ES-I3 (cell line): ENCODE data around the gene SPINT2.
"Not testable (repeated sequence)": the region's sequence is repeated elsewhere in the genome, so short reads cannot be mapped to it uniquely, and the experiment has no call there.

ENCODE experiments used
- H3K36me3 ChIP-seq: 2 replicates; pipeline ENCODE4 v1.6.1; 2013; ENCODE audit warnings: mild to moderate bottlenecking, low read length, control low read depth, moderate library complexity; ENCODE audit not compliant: insufficient read depth
- H3K4me1 ChIP-seq: 2 replicates; pipeline ENCODE4 v1.6.1; 2013; ENCODE audit warnings: mild to moderate bottlenecking, control low read depth, low read length; ENCODE audit not compliant: insufficient read depth
- H3K9ac ChIP-seq: 2 replicates; pipeline ENCODE4 v1.6.1; 2013; ENCODE audit warnings: low read depth, mild to moderate bottlenecking, low read length, moderate library complexity
- H3K9me3 ChIP-seq: 2 replicates; pipeline ENCODE4 v1.6.1; 2013; ENCODE audit warnings: mild to moderate bottlenecking, low read length, moderate library complexity; ENCODE audit not compliant: control insufficient read depth, insufficient read depth

SPINT2 gene

DNA sequence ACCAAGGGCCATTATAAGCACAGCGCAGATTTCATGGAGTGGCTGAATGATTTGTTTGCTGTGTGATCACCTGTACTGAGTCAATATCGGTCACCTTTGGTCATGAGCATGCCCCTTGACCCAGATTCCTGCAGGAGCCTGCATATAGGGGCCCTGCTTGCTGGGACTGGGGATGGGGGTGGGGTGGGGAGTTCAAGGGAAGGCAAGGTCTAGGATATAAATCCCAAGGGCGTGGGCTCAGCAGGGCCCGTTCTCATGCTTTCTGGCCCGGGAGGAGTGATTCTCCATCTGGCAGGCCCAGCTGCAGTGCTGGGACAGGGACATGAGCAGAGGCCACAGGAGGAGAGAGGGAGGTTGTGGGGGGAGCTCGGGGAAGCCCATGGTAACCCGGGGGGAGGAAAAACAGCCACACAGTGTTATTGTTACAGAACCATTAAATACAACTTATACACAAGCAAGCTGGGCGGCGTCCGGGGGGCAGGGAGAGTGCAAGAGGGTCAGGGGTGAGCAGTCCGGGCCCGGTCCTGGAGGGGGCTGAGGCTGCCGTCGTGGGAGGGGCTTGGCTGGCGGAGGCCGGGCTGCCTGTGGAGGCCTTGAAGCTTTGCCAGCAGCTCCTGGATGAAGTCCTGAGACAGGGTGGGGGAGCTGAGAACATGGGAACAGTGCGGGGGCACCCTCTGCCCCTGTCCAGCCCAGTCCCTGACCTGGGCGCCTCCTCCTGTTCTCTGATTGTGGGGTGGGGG, 13.4 kb upstream of the SPINT2 start:
- no peaks in the 10 kb centered on the region for H3K36me3 ChIP-seq
- H3K9me3 ChIP-seq: no peaks in the 10 kb centered on the region
- H3K4me1 ChIP-seq: peaks cover 29% of the 10 kb centered on the region
- peak overlapping the region; percentile 47; the same call in 1 of the 2 replicates for H3K9ac ChIP-seq

DNA sequence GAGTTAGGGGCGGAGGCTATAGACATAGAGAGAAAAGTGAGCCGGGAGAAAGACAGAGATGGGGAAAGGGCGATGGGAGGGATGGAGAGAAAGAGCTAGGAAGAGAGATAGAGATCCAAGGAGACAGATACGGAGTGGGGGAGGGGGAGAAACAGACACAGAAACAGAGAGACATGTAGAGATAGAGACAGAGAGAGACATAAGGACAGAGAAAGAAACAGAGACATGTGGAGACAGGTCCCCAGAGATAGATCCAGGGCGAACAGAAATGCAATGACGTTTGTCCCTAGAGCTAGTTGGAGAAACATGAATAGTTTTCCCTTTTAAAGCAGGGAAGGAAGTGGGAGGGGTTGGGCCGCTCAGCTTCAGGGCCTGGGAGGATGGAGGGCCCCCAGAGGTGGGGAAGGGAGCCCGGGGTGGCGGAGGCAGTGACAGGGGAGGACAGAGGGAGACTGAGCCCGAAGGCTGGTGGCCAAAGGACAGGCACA, 12.8 kb upstream of the SPINT2 start:
- Histone ChIP-seq H3K9me3 (no peaks in the 10 kb centered on the region), H3K4me1 (peaks cover 29% of the 10 kb centered on the region), H3K9ac (peak overlapping the region; percentile 47; the same call in 1 of the 2 replicates), H3K36me3 (no peaks in the 10 kb centered on the region)

GRCh38 chr19:38252385-38252784, 12.0 kb upstream of the SPINT2 start:
- H3K36me3 ChIP-seq: no peaks in the 10 kb centered on the region
- H3K9ac ChIP-seq: peak overlapping the region; percentile 44; the same call in 1 of the 2 replicates
- H3K9me3 ChIP-seq: no peaks in the 10 kb centered on the region
- H3K4me1 ChIP-seq: peaks cover 29% of the 10 kb centered on the region

GRCh38 chr19:38252941-38253691, 11.3 kb upstream of the SPINT2 start:
- peaks cover 29% of the 10 kb centered on the region for H3K4me1 ChIP-seq
- peak overlapping the region; percentile 44; the same call in 1 of the 2 replicates for H3K9ac ChIP-seq
- no peaks in the 10 kb centered on the region for H3K36me3 ChIP-seq
- no peaks in the 10 kb centered on the region for H3K9me3 ChIP-seq

DNA sequence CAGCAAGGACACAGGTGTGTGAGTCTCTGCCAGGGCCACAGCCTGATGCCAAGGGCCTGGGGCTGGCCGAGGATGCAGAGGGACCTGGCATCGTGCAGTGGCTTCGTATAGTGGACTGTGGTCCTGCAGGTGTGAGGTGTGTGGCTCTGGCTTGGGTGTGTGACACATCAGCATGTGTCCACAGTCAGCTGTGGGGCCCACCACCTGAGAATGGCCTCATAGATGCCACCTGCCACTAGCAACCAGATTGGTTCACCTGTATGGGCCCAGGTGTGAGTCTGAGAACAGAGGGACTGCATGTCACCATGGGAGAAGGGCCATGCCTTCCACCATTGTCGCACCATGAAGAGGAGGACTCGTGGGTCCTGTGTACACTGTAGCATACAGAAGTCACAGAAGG, 10.6 kb upstream of the SPINT2 start:
- Histone ChIP-seq H3K9me3 (no peaks in the 10 kb centered on the region), H3K4me1 (peaks cover 29% of the 10 kb centered on the region), H3K9ac (0 out of 2 replicates have a peak overlapping the region, but pooled peaks have one; percentile 44), H3K36me3 (no peaks in the 10 kb centered on the region)

- H3K9me3 ChIP-seq: no peaks in the 10 kb centered on the region
- H3K9ac ChIP-seq: peak overlapping the region; percentile 78
- no peaks in the 10 kb centered on the region for H3K36me3 ChIP-seq
- peaks cover 26% of the 10 kb centered on the region for H3K4me1 ChIP-seq
Measured at GRCh38 chr19:38255383-38256014, 8.9 kb upstream of the SPINT2 start.

DNA sequence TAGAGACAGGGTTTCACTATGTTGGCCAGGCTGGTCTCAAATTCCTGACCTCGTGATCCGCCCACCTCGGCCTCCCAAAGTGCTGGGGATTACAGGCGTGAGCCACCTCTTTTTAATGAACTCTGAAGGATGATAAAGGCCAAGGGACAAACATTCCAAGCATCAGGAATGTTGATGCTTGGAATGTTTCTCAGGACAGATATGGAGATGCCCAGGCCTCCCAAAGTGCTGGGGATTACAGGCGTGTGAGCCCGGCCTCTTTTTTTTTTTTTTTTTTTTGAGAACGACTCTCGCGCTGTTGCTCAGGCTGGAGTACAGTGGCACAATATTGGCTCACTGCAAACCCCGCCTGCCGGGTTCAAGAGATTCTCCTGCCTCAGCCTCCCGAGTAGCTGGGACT, 2.4 kb upstream of the SPINT2 start:
- H3K9me3 ChIP-seq, H3K9ac ChIP-seq, H3K36me3 ChIP-seq: not testable (repeated sequence)
- H3K4me1 ChIP-seq: peaks cover 20% of the 10 kb centered on the region

DNA sequence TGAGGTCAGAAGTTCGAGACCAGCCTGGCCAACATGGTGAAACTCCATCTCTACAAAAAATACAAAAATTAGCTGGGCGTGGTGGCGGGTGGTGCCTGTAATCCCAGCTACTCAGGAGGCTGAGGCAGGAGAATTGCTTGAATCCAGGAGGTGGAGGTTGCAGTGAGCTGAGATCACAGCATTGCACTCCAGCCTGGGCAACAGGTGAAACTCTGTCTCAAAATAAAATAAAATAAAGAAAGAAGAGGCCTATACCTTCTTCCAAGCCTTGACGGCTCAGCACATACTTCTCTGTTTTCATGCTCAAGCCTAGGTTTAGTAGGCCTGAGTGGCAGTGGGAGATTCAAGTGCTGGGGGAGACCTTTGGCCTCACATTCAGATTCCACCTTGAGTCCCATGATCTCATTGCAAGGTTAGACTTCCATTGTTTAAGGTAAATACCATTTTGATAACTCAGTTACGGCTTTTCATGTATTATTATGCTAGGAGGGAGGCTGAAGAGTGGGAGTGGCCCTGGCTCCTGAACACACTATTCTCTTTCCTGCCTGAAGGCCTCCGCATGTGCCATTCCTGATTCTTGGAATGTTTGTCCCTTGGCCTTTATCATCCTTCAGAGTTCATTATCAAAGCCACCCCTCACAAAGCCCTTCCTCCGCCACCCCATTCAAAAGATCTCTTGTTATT, 1.6 kb upstream of the SPINT2 start:
- Histone ChIP-seq H3K36me3 (no peaks in the 10 kb centered on the region; the same call in 1 of the 2 replicates), H3K9ac (no peak overlapping the region), H3K9me3 (no peaks in the 10 kb centered on the region), H3K4me1 (peaks cover 27% of the 10 kb centered on the region)

DNA sequence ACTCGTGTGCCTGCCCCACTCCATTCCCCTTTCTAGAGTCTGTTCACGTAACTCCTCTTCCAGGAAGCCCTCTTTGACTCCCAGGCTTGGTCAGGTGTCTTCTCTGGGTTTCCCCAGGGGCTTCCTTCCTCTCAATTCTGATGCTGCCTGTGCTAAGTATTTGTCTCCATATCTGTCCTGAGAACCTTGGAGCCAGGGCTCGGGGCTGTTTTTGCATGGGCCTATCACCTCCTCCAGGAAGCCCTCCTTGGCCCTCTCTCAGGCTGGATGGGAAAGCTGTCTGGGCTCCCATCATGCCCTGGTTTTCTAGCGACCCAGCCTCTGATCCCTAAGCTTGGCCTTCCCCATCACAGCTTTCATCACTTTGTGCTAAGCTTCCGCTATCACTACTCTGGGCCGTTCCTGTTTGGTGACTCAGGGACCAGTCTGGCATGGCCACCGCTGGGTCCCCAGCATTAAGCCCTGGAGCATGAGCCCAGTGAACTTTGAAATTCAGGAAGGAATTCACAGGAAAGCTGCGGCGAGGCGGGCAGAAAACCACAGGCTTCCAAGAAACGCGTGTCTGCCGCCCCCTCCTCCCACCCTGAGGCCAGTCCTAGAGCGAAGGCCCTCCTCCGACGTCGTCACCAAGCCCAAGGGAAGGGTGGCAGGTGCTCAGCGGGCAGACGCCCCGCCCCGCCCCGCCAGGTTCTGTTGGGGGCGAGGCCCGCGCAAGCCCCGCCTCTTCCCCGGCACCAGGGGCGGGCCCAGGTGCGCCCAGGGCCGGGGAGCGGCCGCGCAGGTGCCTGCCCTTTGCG, 486 bp upstream of the SPINT2 start:
- Histone ChIP-seq H3K36me3 (no peaks in the 10 kb centered on the region; the same call in 1 of the 2 replicates), H3K4me1 (peaks cover 35% of the 10 kb centered on the region), H3K9me3 (no peaks in the 10 kb centered on the region), H3K9ac (peak overlapping the region; percentile 78)

GRCh38 chr19:38265213-38265861, 964 bp downstream of the SPINT2 start:
- H3K36me3 ChIP-seq: no peaks in the 10 kb centered on the region; the same call in 1 of the 2 replicates
- H3K9ac ChIP-seq: peak overlapping the region; percentile 78
- H3K9me3 ChIP-seq: no peaks in the 10 kb centered on the region
- peaks cover 39% of the 10 kb centered on the region for H3K4me1 ChIP-seq

DNA sequence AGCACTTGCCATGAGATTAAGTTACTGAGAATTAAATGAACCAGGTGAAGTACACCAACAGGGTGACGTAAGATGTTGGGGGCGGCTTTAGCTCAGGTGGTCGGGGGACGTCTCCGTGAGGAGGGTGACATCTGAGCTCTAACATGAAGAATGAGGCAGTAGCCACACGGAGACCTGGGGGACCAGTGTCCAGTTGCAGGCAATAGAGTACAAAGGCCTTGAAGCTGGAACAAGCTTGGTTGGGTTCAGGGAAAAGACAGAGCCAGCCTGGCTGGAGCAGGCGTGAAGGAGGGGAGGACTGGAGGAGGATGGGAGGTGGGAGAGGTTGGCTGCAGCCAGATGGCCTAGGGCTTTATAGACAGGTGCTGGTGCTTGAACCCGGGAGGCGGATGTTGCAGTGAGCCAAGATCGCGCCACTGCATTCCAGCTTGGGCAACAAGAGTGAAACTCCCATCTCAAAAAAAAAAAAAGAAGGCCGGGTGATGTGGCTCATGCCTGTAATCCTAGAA, 1.6 kb downstream of the SPINT2 start:
- no peaks in the 10 kb centered on the region for H3K9me3 ChIP-seq
- peak overlapping the region; percentile 78 for H3K9ac ChIP-seq
- H3K36me3 ChIP-seq: no peaks in the 10 kb centered on the region; the same call in 1 of the 2 replicates
- H3K4me1 ChIP-seq: peaks cover 43% of the 10 kb centered on the region

DNA sequence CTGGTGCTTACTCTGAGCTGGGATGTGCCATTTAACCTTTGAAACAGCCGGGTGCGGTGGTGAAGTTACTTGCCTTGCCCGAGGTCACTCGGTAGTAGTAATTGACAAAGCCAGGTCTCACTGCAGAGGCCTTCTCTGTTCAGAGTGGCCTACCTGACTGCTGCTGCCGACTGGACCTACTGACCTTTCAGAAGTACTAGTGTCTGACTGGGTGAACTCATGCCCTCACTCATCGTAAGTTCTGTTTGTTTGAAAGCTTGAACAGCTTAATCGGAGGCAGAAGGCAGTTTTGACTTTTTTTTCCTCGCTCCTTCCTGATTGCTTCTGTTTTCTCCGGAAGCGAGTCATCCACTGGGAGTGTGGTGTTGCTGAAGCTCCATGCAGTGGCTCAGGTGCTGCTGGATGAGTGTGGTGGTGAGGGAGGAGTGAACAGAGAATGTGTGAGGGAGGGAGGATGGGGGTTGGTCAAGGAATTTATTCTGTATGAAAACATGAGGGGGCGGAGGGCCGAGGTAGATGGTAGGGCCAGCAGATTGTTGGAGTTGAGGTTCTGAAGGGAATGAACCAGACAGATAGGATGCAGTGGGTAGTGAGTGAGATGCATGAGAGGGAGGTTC, 2.7 kb downstream of the SPINT2 start:
- no peaks in the 10 kb centered on the region for H3K9me3 ChIP-seq
- H3K4me1 ChIP-seq: peaks cover 43% of the 10 kb centered on the region
- no peaks in the 10 kb centered on the region; the same call in 1 of the 2 replicates for H3K36me3 ChIP-seq
- peak overlapping the region; percentile 43 for H3K9ac ChIP-seq
